SK-N-SH treated with all-trans-retinoic acid at 6 μM for 48 hours (cell line): ENCODE data around the gene RASA3.

Experiments
- ATAC-seq: fragments of 200-7000 bp; cut with Tn5 transposase; 3 replicates; pipeline ENCODE4 v1.9.1; 2020; ENCODE audit warnings: mild to moderate bottlenecking, moderate library complexity
- BACH2 ChIP-seq: fragments of 250-450 bp; sonication (Bioruptor Pico); IDR thresholded peaks from 2 replicates; pipeline ENCODE4 v1.9.0; 2021; ENCODE audit warnings: mild to moderate bottlenecking, borderline replicate concordance
- CSDC2 ChIP-seq: fragments of 250-450 bp; sonication (Bioruptor Pico); IDR thresholded peaks from 2 replicates; pipeline ENCODE4 v1.5.0; 2020; ENCODE audit warnings: mild to moderate bottlenecking, moderate library complexity
- CSRNP3 ChIP-seq: fragments of 250-450 bp; sonication (Bioruptor Pico); IDR thresholded peaks from 2 replicates; pipeline ENCODE4 v1.5.1; 2021; ENCODE audit warnings: mild to moderate bottlenecking, moderate library complexity
- ESRRG ChIP-seq: fragments of 250-450 bp; sonication (Bioruptor Pico); IDR thresholded peaks from 2 replicates; pipeline ENCODE4 v1.6.1; 2021; ENCODE audit warnings: mild to moderate bottlenecking
- GLIS3 ChIP-seq: fragments of 250-450 bp; sonication (Bioruptor Pico); IDR thresholded peaks from 2 replicates; pipeline ENCODE4 v1.5.0; 2020; ENCODE audit warnings: mild to moderate bottlenecking, moderate library complexity
- ISL1 ChIP-seq: fragments of 250-450 bp; sonication (Bioruptor Pico); IDR thresholded peaks from 2 replicates; pipeline ENCODE4 v2.1.2; 2022; ENCODE audit warnings: mild to moderate bottlenecking, moderate library complexity
- OSR1 ChIP-seq: fragments of 250-450 bp; sonication (Bioruptor Pico); IDR thresholded peaks from 2 replicates; pipeline ENCODE4 v1.8.0; 2022; ENCODE audit warnings: moderate library complexity, mild to moderate bottlenecking, inconsistent platforms
- POU6F1 ChIP-seq: fragments of 250-450 bp; sonication (Bioruptor Pico); IDR thresholded peaks from 2 replicates; pipeline ENCODE4 v1.8.0; 2021; ENCODE audit warnings: low read depth, mild to moderate bottlenecking, moderate library complexity, borderline replicate concordance
- RARB ChIP-seq: fragments of 250-450 bp; sonication (Bioruptor Pico); IDR thresholded peaks from 2 replicates; pipeline ENCODE4 v1.8.0; 2021; ENCODE audit warnings: mild to moderate bottlenecking, moderate library complexity
- SNAI2 ChIP-seq: fragments of 250-450 bp; sonication (Bioruptor Pico); IDR thresholded peaks from 2 replicates; pipeline ENCODE4 v1.5.0; 2020; ENCODE audit warnings: mild to moderate bottlenecking, moderate library complexity
- TOX ChIP-seq: fragments of 250-450 bp; sonication (Bioruptor Pico); IDR thresholded peaks from 2 replicates; pipeline ENCODE4 v1.8.0; 2021; ENCODE audit warnings: mild to moderate bottlenecking, moderate library complexity, borderline replicate concordance
- ZFP3 ChIP-seq: fragments of 250-450 bp; sonication (Bioruptor Pico); IDR thresholded peaks from 2 replicates; pipeline ENCODE4 v1.5.0; 2020; ENCODE audit warnings: mild to moderate bottlenecking, moderate library complexity
- ZFP30 ChIP-seq: fragments of 450-650 bp; formaldehyde crosslinking; IDR thresholded peaks from 2 replicates; pipeline ENCODE4 v1.5.0; 2022; ENCODE audit warnings: mild to moderate bottlenecking, moderate library complexity
- ZNF565 ChIP-seq: fragments of 450-650 bp; formaldehyde crosslinking; conservative IDR thresholded peaks from 2 replicates; pipeline ENCODE4 v1.5.0; 2020; ENCODE audit warnings: low read depth, mild to moderate bottlenecking, moderate library complexity
- ZNF8 ChIP-seq: fragments of 450-650 bp; formaldehyde crosslinking; IDR thresholded peaks from 2 replicates; pipeline ENCODE4 v1.5.0; 2020; ENCODE audit warnings: mild to moderate bottlenecking, moderate library complexity
- TF ChIP-seq, protein P1 (sequence below): fragments of 250-450 bp; sonication (Bioruptor Pico); IDR thresholded peaks from 2 replicates; pipeline ENCODE4 v1.5.1; 2020; ENCODE audit warnings: low read depth, mild to moderate bottlenecking, moderate library complexity
- TF ChIP-seq, protein P2 (sequence below): fragments of 250-450 bp; sonication (Bioruptor Pico); IDR thresholded peaks from 2 replicates; pipeline ENCODE4 v1.8.0; 2020; ENCODE audit warnings: mild to moderate bottlenecking, moderate library complexity, borderline replicate concordance

Gene RASA3

DNA sequence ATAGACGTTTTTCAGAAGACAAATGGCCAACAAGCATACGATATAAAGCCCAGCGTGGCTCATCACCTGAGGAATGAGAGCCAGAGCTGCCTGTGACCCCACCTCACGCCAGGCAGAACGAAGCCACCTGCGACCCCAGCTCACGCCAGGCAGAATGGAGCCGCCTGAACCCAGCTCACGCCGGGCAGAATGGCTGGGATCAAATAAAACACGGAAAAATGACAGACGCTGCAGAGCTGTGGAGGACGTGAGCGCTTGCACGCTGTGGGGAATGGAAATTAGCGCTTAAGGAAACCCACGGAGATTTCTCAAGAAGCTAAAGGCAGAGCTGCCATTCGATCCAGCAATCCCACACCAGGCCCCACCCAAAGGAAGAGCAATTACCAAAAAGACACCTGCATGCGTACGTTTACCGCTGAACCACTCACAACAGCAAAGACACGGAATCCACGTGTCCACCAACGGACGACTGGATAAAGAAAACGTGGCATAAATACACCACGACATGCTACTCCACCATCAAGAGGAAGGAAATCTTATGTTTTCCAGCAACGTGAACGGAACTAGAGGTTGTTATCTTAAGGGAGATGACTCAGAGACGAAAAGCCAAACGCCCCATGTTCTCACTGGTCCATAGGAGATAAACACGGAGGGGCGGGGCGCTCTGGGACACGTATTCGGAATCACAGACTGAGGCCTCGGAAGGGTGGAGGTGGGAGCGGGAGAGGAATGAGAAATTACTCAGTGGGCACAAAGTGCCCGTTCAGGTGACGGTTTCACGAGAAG lies 127.8 kb downstream of the RASA3 start:
- no peak for ATAC-seq
- TF ChIP-seq ISL1 = no peak
- TF ChIP-seq SNAI2 (CRISPR knock-in tag) = no peak
- TF ChIP-seq ESRRG (CRISPR knock-in tag) = no peak
- TF ChIP-seq GLIS3 (CRISPR knock-in tag) = no peak
- no peak for TF ChIP-seq TOX (CRISPR knock-in tag)
- TF ChIP-seq OSR1 (CRISPR knock-in tag) = no peak
- TF ChIP-seq RARB (CRISPR knock-in tag) = no peak
- TF ChIP-seq POU6F1 = no peak
- TF ChIP-seq CSRNP3 (CRISPR knock-in tag) = no peak
- TF ChIP-seq, protein P1, sequence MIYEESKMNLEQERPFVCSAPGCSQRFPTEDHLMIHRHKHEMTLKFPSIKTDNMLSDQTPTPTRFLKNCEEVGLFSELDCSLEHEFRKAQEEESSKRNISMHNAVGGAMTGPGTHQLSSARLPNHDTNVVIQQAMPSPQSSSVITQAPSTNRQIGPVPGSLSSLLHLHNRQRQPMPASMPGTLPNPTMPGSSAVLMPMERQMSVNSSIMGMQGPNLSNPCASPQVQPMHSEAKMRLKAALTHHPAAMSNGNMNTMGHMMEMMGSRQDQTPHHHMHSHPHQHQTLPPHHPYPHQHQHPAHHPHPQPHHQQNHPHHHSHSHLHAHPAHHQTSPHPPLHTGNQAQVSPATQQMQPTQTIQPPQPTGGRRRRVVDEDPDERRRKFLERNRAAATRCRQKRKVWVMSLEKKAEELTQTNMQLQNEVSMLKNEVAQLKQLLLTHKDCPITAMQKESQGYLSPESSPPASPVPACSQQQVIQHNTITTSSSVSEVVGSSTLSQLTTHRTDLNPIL (CRISPR knock-in tag) = no peak
- TF ChIP-seq, protein P2, sequence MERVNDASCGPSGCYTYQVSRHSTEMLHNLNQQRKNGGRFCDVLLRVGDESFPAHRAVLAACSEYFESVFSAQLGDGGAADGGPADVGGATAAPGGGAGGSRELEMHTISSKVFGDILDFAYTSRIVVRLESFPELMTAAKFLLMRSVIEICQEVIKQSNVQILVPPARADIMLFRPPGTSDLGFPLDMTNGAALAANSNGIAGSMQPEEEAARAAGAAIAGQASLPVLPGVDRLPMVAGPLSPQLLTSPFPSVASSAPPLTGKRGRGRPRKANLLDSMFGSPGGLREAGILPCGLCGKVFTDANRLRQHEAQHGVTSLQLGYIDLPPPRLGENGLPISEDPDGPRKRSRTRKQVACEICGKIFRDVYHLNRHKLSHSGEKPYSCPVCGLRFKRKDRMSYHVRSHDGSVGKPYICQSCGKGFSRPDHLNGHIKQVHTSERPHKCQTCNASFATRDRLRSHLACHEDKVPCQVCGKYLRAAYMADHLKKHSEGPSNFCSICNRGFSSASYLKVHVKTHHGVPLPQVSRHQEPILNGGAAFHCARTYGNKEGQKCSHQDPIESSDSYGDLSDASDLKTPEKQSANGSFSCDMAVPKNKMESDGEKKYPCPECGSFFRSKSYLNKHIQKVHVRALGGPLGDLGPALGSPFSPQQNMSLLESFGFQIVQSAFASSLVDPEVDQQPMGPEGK = no peak
- no peak for TF ChIP-seq ZNF8 (CRISPR knock-in tag)
- TF ChIP-seq CSDC2 (CRISPR knock-in tag) = no peak
- TF ChIP-seq, all 23 proteins: peak for 0

DNA sequence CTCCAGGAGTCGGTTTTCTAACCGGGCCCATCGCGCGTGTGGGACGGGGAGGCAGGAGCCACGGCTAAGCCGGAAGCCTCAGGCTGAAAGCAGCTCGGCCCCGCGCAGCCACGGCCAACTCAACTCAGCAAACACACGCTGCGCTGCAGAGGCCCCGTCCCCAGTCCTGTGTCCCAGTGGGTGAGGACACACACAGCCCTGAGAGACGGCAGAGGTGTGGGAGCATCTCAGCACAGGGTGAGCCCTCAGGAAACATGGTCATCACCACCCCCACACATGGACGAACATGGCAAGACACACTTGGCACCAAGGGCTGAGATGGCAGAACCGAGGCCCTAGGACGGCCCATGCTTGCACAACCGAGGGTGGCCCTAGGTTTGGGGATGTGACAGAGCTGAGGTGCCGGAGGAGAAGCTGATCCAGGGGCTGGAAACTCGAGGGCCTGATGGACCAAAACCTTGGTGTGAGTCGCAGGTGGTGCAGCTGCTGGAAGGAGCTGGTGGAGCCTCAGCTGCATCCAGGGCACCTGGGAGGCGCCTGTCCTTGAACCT lies 129.6 kb downstream of the RASA3 start:
- TF ChIP-seq OSR1 (CRISPR knock-in tag) (no peak), ESRRG (CRISPR knock-in tag) (no peak)
- ATAC-seq = no peak

DNA sequence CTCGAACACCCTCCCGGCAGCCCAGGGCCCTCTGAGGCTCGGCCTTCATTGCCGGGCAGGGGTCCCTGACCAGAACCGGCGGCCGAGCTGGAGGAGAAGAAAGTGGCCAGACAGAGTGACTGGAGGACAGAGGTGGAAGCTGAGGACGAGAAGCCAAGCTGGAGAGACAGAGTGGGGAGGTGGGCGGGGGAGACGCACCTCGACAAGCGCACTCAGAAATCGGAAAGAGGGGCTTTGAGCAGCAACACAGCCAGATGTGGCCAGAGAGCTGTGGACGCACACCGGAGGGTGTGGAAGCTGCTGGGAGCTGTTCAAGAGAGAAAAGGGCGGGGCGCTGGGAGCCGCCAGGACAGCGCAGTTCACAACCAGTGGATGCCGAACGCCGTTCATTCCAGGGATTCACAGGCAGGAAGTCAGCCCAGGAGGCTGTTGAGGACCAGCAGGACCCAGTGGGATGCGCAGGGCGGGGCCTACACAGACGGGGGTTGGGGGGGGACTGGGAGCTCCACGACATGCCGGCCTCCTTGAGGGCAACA lies 130.3 kb downstream of the RASA3 start:
- no peak; the same call in 2 of the 3 replicates for ATAC-seq
- no peak for TF ChIP-seq SNAI2 (CRISPR knock-in tag)
- TF ChIP-seq BACH2 (CRISPR knock-in tag) = no peak
- no peak for TF ChIP-seq ZNF565 (CRISPR knock-in tag)
- TF ChIP-seq, protein P2 = no peak
- no peak for TF ChIP-seq ZNF8 (CRISPR knock-in tag)
- TF ChIP-seq, protein P1 (CRISPR knock-in tag) = no peak
- TF ChIP-seq OSR1 (CRISPR knock-in tag) = no peak
- no peak for TF ChIP-seq GLIS3 (CRISPR knock-in tag)
- TF ChIP-seq ZFP30 (CRISPR knock-in tag) = no peak
- no peak for TF ChIP-seq ISL1
- no peak for TF ChIP-seq ESRRG (CRISPR knock-in tag)
- TF ChIP-seq RARB (CRISPR knock-in tag) = no peak
- no peak for TF ChIP-seq ZFP3 (CRISPR knock-in tag)
